GM21786 (cell line): ENCODE results near the gene STX16.
"Not testable (repeated sequence)": the region's sequence is repeated elsewhere in the genome, so short reads cannot be mapped to it uniquely, and the experiment has no call there.

Source experiments
- ATAC-seq: cut with Tn5 transposase; IDR thresholded peaks from one replicate; pipeline ENCODE4 v1.9.1; 2021; ENCODE audit not compliant: unreplicated experiment

The STX16 gene

GRCh38 chr20:58720890-58721289 lies 69.8 kb downstream of the STX16 start:
- no peak for ATAC-seq

GRCh38 chr20:58721951-58722778 lies 71.1 kb downstream of the STX16 start:
- ATAC-seq = no peak

DNA sequence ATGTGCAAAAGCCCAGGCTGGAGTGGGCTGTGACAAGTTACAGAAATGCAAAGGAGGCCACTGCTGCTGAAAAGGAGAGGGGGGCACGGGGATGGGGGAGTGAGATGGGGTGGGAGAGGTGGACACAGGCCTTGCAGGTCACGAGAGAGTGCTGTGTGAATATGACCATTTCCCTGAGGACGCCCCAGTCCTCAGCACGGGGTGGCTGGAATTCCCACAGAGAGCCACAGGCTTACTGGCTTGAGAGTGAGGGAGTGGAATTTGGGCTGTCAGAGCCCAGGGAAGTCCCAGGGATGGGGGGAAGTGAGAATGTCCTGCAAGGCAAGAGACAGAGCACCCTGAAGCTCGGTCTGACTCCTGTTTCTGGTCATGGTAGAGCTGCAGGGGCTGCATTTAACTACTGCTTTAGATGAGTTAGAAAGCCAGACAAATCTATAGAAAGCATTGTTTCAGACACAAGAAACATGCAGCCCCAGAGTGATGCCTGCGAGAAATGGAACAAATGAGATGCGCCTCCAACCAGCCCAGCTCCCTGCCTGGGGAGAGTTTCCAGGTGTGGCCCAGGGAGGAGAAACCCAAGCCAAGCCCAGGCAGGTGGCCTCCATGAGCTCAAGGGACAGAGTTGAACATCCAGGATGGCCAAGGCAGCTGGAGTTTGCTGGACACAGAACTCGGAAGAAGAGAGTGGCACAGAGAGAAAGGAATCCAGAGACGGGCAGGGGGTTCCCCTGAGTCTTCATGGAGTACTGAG lies 72.0 kb downstream of the STX16 start:
- no peak for ATAC-seq

- ATAC-seq = no peak
These were observed 72.5 kb downstream of the STX16 start for GRCh38 chr20:58723628-58723984.

DNA sequence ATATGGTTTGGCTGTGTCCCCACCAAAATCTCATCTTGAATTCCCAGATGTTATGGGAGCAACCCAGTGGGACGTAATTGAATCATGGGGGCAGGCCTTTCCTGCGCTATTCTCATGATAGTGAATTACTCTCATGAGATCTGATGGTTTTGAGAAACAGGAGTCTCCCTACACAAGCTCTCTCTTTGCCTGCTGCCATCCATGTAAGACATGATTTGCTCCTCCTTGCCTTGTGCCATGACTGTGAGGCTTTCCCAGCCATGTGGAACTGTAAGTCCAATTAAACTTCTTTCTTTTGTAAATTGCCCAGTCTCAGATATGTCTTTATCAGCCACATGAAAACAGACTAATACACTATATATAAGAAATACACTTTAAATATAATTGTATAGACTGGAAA lies 75.1 kb downstream of the STX16 start:
- not testable (repeated sequence) for ATAC-seq
